HepG2 (cell line): ENCODE data around the gene SMIM24. TPM values are rescaled to one million over a fixed set of nuclear protein-coding genes. Genes with fewer than 3 reads are reported as not detected.

Source experiments
- GATAD2A ChIP-seq: IDR thresholded peaks from 2 replicates; pipeline ENCODE4 v1.6.1; 2016
- KLF13 ChIP-seq: sonication (generic); formaldehyde crosslinking; IDR thresholded peaks from 2 replicates; pipeline ENCODE4 v1.4.0; 2020; ENCODE audit warnings: mild to moderate bottlenecking, missing genetic modification reagents
- RFX3 ChIP-seq: IDR thresholded peaks from 2 replicates; pipeline ENCODE4 v1.6.1; 2016; ENCODE audit warnings: missing biosample characterization, missing genetic modification reagents
- SRSF4 ChIP-seq: fragments of 200-400 bp; formaldehyde crosslinking; IDR thresholded peaks from one replicate; pipeline ENCODE4 v1.6.1; 2018; ENCODE audit warnings: mild to moderate bottlenecking, low read depth, low read length, moderate library complexity; ENCODE audit not compliant: poor library complexity, severe bottlenecking
- TOPORS ChIP-seq: sonication (generic); formaldehyde crosslinking; IDR thresholded peaks from 2 replicates; pipeline ENCODE4 v1.8.0; 2023; ENCODE audit warnings: mild to moderate bottlenecking, missing genetic modification reagents
- ZFY ChIP-seq: sonication (generic); formaldehyde crosslinking; IDR thresholded peaks from 2 replicates; pipeline ENCODE4 v1.4.0; 2020; ENCODE audit warnings: missing genetic modification reagents
- ZMAT3 ChIP-seq: sonication (generic); formaldehyde crosslinking; conservative IDR thresholded peaks from 2 replicates; pipeline ENCODE4 v1.7.0; 2021; ENCODE audit warnings: missing genetic modification reagents
- ZNF296 ChIP-seq: sonication (generic); formaldehyde crosslinking; conservative IDR thresholded peaks from 2 replicates; pipeline ENCODE4 v1.5.0; 2020; ENCODE audit warnings: mild to moderate bottlenecking, missing genetic modification reagents
- ZNF430 ChIP-seq: sonication (generic); formaldehyde crosslinking; IDR thresholded peaks from 2 replicates; pipeline ENCODE4 v1.9.0; 2021; ENCODE audit warnings: mild to moderate bottlenecking, missing genetic modification reagents
- ZNF563 ChIP-seq: sonication (generic); formaldehyde crosslinking; IDR thresholded peaks from 2 replicates; pipeline ENCODE4 v1.8.0; 2022; ENCODE audit warnings: mild to moderate bottlenecking, moderate library complexity, missing genetic modification reagents
- ZNF605 ChIP-seq: sonication (generic); formaldehyde crosslinking; IDR thresholded peaks from 2 replicates; pipeline ENCODE4 v1.8.0; 2022; ENCODE audit warnings: mild to moderate bottlenecking, missing genetic modification reagents
- ZNF644 ChIP-seq: IDR thresholded peaks from 2 replicates; pipeline ENCODE4 v1.6.1; 2016; ENCODE audit warnings: low read depth
- polyA plus RNA-seq, 8 experiments: library from polyadenylated mRNA; depleted of rRNA in 3 of 8; stranded (reverse) in 7 of 8; unstranded in 1 of 8; fragments of >200 nt; fragmentation: Illumina TruSeq in 4 of 8; extraction: Trizol in 4 of 8; gene quantifications; 2 replicates each; pipeline versions ENCODE4 v1.2.1 to v1.2.3, GENCODE V29; 2011 to 2016; ENCODE audit warnings: low read depth in 4 of 8, missing spikeins in 1 of 8, mixed read lengths in 1 of 8; ENCODE audit not compliant: insufficient read depth in 1 of 8
- total RNA-seq, 5 experiments: library from RNA; depleted of rRNA; stranded (reverse); fragments of >200 nt; fragmentation: Illumina TruSeq; extraction: Trizol; gene quantifications; 2 replicates each; pipeline ENCODE4 v1.2.3, GENCODE V29; 2016; ENCODE audit warnings: low read depth in 1 of 5
- TF ChIP-seq, protein P1 (sequence below): sonication (generic); formaldehyde crosslinking; IDR thresholded peaks from 2 replicates; pipeline ENCODE4 v1.4.0; 2020; ENCODE audit warnings: missing genetic modification reagents, borderline replicate concordance
- TF ChIP-seq, protein P2 (sequence below): sonication (generic); formaldehyde crosslinking; IDR thresholded peaks from 2 replicates; pipeline ENCODE4 v1.9.0; 2021; ENCODE audit warnings: mild to moderate bottlenecking, missing genetic modification reagents
- TF ChIP-seq, protein P3 (sequence below): sonication (generic); formaldehyde crosslinking; IDR thresholded peaks from 2 replicates; pipeline ENCODE4 v1.9.0; 2021; ENCODE audit warnings: missing genetic modification reagents, borderline replicate concordance

The SMIM24 gene
- total and polyA plus RNA-seq, 2 of the 13 experiments (the other 11 are each of a cell fraction or from before 2014, with no cell fraction given): 11.2 to 70.6 TPM

DNA sequence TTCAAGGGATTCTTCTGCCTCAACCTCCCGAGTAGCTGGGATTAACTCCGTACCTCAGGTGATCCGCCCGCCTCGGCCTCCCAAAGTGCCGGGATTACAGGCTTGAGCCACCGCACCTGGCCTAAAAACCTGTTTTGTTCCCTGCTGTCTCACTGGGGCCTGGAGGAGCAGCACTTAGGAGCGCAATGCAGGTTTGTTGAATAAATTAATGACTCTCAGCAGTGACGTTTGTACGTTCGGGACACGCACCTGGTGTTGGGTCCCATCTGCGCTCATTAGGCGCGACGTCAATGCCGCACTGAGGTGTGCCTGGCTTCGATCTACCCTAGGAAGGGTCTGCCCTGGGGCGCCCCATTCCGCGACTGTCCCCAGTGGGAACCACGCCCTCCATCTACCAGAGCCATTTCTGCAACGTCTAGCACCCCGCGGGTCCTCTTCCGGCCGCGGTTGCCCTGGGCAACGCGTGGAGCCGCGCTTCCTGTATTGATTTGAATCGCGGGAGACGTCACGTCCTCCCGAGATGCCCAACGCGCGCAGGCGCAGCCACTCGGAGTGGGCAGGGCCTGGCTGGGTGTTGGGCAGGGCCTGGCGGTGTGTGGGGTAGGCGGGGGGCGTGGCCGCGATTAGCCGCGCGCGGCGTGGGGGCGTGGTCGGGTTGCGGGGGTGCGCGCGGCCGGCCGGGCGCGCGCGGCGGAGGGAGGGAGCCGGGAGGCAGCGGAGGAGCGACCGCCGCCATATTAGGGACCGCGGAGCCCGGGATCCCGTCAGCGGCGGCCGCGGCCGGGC, 25.5 kb upstream of the SMIM24 start, which contains the start of gene FZR1 (continued):
- TF ChIP-seq, protein P1, sequence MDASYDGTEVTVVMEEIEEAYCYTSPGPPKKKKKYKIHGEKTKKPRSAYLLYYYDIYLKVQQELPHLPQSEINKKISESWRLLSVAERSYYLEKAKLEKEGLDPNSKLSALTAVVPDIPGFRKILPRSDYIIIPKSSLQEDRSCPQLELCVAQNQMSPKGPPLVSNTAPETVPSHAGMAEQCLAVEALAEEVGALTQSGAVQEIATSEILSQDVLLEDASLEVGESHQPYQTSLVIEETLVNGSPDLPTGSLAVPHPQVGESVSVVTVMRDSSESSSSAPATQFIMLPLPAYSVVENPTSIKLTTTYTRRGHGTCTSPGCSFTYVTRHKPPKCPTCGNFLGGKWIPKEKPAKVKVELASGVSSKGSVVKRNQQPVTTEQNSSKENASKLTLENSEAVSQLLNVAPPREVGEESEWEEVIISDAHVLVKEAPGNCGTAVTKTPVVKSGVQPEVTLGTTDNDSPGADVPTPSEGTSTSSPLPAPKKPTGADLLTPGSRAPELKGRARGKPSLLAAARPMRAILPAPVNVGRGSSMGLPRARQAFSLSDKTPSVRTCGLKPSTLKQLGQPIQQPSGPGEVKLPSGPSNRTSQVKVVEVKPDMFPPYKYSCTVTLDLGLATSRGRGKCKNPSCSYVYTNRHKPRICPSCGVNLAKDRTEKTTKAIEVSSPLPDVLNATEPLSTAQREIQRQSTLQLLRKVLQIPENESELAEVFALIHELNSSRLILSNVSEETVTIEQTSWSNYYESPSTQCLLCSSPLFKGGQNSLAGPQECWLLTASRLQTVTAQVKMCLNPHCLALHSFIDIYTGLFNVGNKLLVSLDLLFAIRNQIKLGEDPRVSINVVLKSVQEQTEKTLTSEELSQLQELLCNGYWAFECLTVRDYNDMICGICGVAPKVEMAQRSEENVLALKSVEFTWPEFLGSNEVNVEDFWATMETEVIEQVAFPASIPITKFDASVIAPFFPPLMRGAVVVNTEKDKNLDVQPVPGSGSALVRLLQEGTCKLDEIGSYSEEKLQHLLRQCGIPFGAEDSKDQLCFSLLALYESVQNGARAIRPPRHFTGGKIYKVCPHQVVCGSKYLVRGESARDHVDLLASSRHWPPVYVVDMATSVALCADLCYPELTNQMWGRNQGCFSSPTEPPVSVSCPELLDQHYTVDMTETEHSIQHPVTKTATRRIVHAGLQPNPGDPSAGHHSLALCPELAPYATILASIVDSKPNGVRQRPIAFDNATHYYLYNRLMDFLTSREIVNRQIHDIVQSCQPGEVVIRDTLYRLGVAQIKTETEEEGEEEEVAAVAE (CRISPR knock-in tag): peak; percentile 83; the same call in 1 of the 2 replicates
- TF ChIP-seq ZFY (peak; percentile 72; the same call in 1 of the 2 replicates), ZNF296 (CRISPR knock-in tag) (no peak), ZMAT3 (CRISPR knock-in tag) (peak; percentile 41; the same call in 1 of the 2 replicates), ZNF430 (CRISPR knock-in tag) (peak; percentile 53; the same call in 1 of the 2 replicates), ZNF563 (no peak), RFX3 (CRISPR knock-in tag) (peak; percentile 99), KLF13 (CRISPR knock-in tag) (0 out of 2 replicates have a peak, but pooled peaks have one; percentile 64), ZNF605 (peak; percentile 62; the same call in 1 of the 2 replicates), SRSF4 (no peak), TOPORS (no peak), GATAD2A (CRISPR knock-in tag) (peak; percentile 83), ZNF644 (CRISPR knock-in tag) (no peak)
- TF ChIP-seq, protein P2, sequence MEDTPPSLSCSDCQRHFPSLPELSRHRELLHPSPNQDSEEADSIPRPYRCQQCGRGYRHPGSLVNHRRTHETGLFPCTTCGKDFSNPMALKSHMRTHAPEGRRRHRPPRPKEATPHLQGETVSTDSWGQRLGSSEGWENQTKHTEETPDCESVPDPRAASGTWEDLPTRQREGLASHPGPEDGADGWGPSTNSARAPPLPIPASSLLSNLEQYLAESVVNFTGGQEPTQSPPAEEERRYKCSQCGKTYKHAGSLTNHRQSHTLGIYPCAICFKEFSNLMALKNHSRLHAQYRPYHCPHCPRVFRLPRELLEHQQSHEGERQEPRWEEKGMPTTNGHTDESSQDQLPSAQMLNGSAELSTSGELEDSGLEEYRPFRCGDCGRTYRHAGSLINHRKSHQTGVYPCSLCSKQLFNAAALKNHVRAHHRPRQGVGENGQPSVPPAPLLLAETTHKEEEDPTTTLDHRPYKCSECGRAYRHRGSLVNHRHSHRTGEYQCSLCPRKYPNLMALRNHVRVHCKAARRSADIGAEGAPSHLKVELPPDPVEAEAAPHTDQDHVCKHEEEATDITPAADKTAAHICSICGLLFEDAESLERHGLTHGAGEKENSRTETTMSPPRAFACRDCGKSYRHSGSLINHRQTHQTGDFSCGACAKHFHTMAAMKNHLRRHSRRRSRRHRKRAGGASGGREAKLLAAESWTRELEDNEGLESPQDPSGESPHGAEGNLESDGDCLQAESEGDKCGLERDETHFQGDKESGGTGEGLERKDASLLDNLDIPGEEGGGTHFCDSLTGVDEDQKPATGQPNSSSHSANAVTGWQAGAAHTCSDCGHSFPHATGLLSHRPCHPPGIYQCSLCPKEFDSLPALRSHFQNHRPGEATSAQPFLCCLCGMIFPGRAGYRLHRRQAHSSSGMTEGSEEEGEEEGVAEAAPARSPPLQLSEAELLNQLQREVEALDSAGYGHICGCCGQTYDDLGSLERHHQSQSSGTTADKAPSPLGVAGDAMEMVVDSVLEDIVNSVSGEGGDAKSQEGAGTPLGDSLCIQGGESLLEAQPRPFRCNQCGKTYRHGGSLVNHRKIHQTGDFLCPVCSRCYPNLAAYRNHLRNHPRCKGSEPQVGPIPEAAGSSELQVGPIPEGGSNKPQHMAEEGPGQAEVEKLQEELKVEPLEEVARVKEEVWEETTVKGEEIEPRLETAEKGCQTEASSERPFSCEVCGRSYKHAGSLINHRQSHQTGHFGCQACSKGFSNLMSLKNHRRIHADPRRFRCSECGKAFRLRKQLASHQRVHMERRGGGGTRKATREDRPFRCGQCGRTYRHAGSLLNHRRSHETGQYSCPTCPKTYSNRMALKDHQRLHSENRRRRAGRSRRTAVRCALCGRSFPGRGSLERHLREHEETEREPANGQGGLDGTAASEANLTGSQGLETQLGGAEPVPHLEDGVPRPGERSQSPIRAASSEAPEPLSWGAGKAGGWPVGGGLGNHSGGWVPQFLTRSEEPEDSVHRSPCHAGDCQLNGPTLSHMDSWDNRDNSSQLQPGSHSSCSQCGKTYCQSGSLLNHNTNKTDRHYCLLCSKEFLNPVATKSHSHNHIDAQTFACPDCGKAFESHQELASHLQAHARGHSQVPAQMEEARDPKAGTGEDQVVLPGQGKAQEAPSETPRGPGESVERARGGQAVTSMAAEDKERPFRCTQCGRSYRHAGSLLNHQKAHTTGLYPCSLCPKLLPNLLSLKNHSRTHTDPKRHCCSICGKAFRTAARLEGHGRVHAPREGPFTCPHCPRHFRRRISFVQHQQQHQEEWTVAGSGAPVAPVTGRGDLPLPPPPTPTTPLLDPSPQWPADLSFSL (CRISPR knock-in tag): no peak
- TF ChIP-seq, protein P3, sequence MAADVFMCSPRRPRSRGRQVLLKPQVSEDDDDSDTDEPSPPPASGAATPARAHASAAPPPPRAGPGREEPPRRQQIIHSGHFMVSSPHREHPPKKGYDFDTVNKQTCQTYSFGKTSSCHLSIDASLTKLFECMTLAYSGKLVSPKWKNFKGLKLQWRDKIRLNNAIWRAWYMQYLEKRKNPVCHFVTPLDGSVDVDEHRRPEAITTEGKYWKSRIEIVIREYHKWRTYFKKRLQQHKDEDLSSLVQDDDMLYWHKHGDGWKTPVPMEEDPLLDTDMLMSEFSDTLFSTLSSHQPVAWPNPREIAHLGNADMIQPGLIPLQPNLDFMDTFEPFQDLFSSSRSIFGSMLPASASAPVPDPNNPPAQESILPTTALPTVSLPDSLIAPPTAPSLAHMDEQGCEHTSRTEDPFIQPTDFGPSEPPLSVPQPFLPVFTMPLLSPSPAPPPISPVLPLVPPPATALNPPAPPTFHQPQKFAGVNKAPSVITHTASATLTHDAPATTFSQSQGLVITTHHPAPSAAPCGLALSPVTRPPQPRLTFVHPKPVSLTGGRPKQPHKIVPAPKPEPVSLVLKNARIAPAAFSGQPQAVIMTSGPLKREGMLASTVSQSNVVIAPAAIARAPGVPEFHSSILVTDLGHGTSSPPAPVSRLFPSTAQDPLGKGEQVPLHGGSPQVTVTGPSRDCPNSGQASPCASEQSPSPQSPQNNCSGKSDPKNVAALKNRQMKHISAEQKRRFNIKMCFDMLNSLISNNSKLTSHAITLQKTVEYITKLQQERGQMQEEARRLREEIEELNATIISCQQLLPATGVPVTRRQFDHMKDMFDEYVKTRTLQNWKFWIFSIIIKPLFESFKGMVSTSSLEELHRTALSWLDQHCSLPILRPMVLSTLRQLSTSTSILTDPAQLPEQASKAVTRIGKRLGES (CRISPR knock-in tag): no peak
